SK-N-SH (cell line): ENCODE results near the gene C17orf50.

Experiments
- EP300 ChIP-seq, 2 experiments: IDR thresholded peaks; 2 replicates each; pipeline versions ENCODE4 v1.4.0 to v1.6.1; 2012; ENCODE audit warnings: borderline replicate concordance in 1 of 2, low read depth in 1 of 2, low read length in 1 of 2
- EZH2phosphoT487 ChIP-seq: fragments of 200-600 bp; sonication (generic); IDR thresholded peaks from 2 replicates; pipeline ENCODE4 v1.6.1; 2017; ENCODE audit warnings: low read depth, mixed run types, mild to moderate bottlenecking, antibody characterized with exemption, moderate library complexity, borderline replicate concordance
- POLR2AphosphoS5 ChIP-seq: IDR thresholded peaks from 2 replicates; pipeline ENCODE4 v1.6.1; 2012; ENCODE audit warnings: low read depth, low read length
- RAD21 ChIP-seq: IDR thresholded peaks from 2 replicates; pipeline ENCODE4 v1.6.1; 2012; ENCODE audit warnings: mild to moderate bottlenecking, low read length
- TF ChIP-seq, protein P1 (sequence below): fragments of 200-600 bp; sonication (generic); IDR thresholded peaks from 2 replicates; pipeline ENCODE4 v1.6.1; 2017; ENCODE audit warnings: antibody characterized with exemption, mild to moderate bottlenecking, moderate library complexity
- TF ChIP-seq, protein P2 (sequence below): IDR thresholded peaks from 2 replicates; pipeline ENCODE4 v1.4.0; 2012; ENCODE audit warnings: low read depth
- TF ChIP-seq, protein P3 (sequence below): IDR thresholded peaks from 2 replicates; pipeline ENCODE4; 2012

DNA sequence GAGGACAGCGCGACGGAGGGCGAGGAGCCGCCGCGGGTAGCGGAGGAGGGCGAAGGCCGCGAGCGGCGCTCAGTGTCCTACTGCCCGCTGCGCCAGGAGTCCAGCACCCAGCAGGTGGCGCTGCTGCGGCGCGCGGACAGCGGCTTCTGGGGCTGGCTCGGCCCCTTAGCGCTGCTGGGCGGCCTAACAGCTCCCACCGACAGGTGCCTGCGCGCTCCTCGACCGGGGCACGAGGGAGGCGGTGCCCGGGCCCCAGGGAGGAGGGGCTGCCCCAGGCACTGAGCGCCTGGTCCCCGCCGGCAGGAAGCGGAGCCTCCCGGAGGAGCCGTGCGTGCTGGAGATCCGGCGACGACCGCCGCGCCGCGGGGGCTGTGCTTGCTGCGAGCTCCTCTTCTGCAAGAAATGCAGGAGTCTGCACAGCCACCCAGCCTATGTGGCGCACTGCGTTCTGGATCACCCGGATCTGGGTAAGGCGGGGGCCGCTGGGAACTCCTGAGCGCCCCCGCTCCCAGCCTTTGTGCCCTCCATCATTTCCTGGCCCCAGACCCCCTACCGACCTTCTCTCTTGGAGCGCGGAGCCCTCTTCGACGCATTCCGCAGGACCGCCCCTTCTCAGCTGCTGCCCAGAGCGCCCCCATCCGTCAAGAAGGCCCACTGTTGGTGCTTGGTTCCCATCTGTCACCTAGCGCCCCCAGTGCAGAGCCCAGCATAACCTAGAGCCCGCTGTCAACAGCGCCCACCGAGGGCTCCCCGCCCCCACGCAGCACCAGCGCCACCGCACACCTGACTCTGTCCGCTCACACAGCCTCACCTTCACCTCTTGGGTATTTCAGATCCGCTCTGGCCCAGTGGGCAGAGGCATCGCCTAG lies 3.7 kb downstream of the C17orf50 start:
- TF ChIP-seq, protein P1, sequence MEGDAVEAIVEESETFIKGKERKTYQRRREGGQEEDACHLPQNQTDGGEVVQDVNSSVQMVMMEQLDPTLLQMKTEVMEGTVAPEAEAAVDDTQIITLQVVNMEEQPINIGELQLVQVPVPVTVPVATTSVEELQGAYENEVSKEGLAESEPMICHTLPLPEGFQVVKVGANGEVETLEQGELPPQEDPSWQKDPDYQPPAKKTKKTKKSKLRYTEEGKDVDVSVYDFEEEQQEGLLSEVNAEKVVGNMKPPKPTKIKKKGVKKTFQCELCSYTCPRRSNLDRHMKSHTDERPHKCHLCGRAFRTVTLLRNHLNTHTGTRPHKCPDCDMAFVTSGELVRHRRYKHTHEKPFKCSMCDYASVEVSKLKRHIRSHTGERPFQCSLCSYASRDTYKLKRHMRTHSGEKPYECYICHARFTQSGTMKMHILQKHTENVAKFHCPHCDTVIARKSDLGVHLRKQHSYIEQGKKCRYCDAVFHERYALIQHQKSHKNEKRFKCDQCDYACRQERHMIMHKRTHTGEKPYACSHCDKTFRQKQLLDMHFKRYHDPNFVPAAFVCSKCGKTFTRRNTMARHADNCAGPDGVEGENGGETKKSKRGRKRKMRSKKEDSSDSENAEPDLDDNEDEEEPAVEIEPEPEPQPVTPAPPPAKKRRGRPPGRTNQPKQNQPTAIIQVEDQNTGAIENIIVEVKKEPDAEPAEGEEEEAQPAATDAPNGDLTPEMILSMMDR = peak; percentile 62
- TF ChIP-seq EP300 (IDR thresholded peaks at IDR 0.05; ENCODE audit: borderline replicate concordance in 1 of 2, low read depth in 1 of 2, low read length in 1 of 2) (no peak), EZH2phosphoT487 (no peak), RAD21 (peak; percentile 86), POLR2AphosphoS5 (no peak)
- TF ChIP-seq, protein P2, sequence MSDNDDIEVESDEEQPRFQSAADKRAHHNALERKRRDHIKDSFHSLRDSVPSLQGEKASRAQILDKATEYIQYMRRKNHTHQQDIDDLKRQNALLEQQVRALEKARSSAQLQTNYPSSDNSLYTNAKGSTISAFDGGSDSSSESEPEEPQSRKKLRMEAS = peak; percentile 74; the same call in 1 of the 2 replicates
- TF ChIP-seq, protein P3, sequence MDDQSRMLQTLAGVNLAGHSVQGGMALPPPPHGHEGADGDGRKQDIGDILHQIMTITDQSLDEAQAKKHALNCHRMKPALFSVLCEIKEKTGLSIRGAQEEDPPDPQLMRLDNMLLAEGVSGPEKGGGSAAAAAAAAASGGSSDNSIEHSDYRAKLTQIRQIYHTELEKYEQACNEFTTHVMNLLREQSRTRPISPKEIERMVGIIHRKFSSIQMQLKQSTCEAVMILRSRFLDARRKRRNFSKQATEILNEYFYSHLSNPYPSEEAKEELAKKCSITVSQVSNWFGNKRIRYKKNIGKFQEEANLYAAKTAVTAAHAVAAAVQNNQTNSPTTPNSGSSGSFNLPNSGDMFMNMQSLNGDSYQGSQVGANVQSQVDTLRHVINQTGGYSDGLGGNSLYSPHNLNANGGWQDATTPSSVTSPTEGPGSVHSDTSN = 0 out of 2 replicates have a peak, but pooled peaks have one; percentile 6
